ENCODE data around the gene FARP2. TPM values are rescaled to one million over a fixed set of nuclear protein-coding genes. Genes with fewer than 3 reads are reported as not detected.

The FARP2 gene
- total and polyA plus RNA-seq, 10 donors = 9.1 to 72.8 (median 53.4) TPM

DNA sequence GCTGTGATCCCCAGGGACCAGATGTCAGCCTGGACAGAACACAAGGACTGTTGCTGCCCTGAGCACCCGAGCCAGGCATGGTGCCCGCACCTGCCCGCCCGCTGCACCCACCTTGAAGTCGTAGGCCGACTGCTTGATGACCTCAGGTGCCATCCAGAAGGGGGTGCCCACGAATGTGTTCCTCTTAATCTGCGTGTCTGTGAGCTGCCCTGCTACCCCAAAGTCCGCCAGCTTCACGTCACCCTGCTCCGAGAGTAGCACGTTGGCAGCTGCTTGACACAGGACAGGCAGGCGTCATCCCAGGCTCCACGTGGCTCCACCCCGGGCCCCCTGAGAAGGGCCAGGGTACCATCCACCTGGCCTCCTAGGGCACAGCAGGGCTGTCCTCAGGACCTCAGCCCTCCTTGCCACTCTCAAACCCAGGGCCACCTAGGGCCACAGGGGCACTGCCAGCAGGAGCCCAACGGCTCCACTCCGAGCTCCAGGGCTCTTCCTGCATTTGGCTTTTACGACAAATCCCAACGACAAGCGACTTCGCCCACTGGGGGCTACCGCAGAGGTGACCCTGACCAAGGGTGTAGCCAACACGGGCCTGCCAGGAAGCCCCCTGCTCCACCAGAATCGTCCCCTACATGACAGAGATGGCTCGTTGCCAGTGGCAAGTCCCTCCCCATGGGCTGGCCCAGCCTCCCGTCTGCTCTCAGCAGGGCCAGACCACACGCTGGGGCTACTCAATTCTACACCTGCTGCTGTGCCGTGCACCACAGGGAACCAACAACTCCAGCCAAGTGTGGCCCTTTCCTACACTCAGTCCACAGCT, 143.3 kb downstream of the FARP2 start:
- Histone ChIP-seq H3K36me3 (peaks cover 0 to 82% (median 52%) of the 10 kb centered on the region in 6 donors), H3K27ac (no peak overlapping the region), H3K4me1 (peaks cover 0 to 8% (median under 1%) of the 10 kb centered on the region in 6 donors), H3K4me3 (no peak overlapping the region), H3K9me3 (no peaks in the 10 kb centered on the region), H3K27me3 (replicated peaks in 1 of 7) (no peaks in the 10 kb centered on the region)
- peak; percentile 70 for DNase-seq
- intact Hi-C loops (cut with DNase I; ENCODE audit: low total_unique reads) = no loop called here
- WGBS, 5 donors = 88 to 95% (median 88%) methylated on average over 12 to 28 of the region's 28 CpGs
- TF ChIP-seq POLR2A (IDR thresholded peaks at IDR 0.05) (no peak), CTCF (IDR thresholded peaks at IDR 0.05 in 8 of 11, conservative IDR thresholded peaks at IDR 0.05 in 3 of 11) (no peak), POLR2AphosphoS5 (IDR thresholded peaks at IDR 0.05) (no peak)

DNA sequence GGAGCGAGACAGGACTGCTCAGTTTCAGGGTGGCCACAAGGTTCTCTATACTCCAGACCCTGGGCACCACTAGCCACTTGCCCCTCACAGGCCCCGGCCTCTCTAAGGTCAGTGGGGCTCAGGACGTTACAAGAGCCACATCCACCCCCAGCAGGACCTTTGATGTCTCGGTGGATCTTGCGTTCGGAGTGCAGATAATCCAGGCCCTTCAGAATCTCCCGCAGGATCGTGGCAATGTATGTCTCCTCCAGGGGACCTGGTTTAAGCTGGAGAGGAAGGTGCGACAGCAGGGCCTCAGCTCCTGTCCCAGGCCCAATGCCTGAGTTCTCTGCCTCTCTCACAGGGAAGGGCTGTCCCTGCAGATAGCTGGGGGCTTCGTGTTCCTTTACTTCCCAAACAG, 143.9 kb downstream of the FARP2 start:
- intact Hi-C loops (cut with DNase I; ENCODE audit: low total_unique reads) = no loop called here
- no peaks in the 10 kb centered on the region for H3K9me3 ChIP-seq
- no peak overlapping the region for H3K27ac ChIP-seq
- H3K27me3 ChIP-seq (replicated peaks in 1 of 7) = no peaks in the 10 kb centered on the region
- DNase-seq = peak; percentile 29
- peaks cover 0 to 81% (median 45%) of the 10 kb centered on the region in 6 donors for H3K36me3 ChIP-seq
- H3K4me1 ChIP-seq = peaks cover 0 to 15% (median 4%) of the 10 kb centered on the region in 6 donors
- no peak overlapping the region for H3K4me3 ChIP-seq
- WGBS, 5 donors = 92 to 96% (median 95%) methylated on average over 9 to 10 of the region's 10 CpGs
- TF ChIP-seq CTCF (IDR thresholded peaks at IDR 0.05 in 8 of 11, conservative IDR thresholded peaks at IDR 0.05 in 3 of 11) (no peak), POLR2A (IDR thresholded peaks at IDR 0.05) (no peak), POLR2AphosphoS5 (IDR thresholded peaks at IDR 0.05) (no peak)

- intact Hi-C loops (cut with DNase I; ENCODE audit: low total_unique reads) = no loop called here
- Histone ChIP-seq H3K27me3 (replicated peaks in 1 of 7) (no peaks in the 10 kb centered on the region), H3K36me3 (peaks cover 0 to 77% (median 41%) of the 10 kb centered on the region in 6 donors), H3K9me3 (no peaks in the 10 kb centered on the region), H3K4me1 (peaks cover 0 to 20% (median 8%) of the 10 kb centered on the region in 6 donors), H3K27ac (no peak overlapping the region), H3K4me3 (no peak overlapping the region)
- WGBS, 5 donors = 89 to 97% (median 94%) methylated on average over 8 to 12 of the region's 12 CpGs
- DNase-seq = peak; percentile 60
- TF ChIP-seq POLR2AphosphoS5 (IDR thresholded peaks at IDR 0.05) = peak in 1 of 3 donors; percentile 6
- TF ChIP-seq POLR2A (IDR thresholded peaks at IDR 0.05) = no peak
These were observed 144.4 kb downstream of the FARP2 start for GRCh38 chr2:241500431-241500975.

GRCh38 chr2:241501099-241501541, 145.0 kb downstream of the FARP2 start:
- Histone ChIP-seq H3K27me3 (replicated peaks in 1 of 7) (no peaks in the 10 kb centered on the region), H3K36me3 (peaks cover 0 to 71% (median 34%) of the 10 kb centered on the region in 6 donors), H3K9me3 (no peaks in the 10 kb centered on the region), H3K27ac (no peak overlapping the region), H3K4me3 (no peak overlapping the region), H3K4me1 (peaks cover 2 to 26% (median 14%) of the 10 kb centered on the region in 6 donors)
- intact Hi-C loops (cut with DNase I; ENCODE audit: low total_unique reads) = no loop called here
- no peak for TF ChIP-seq CTCF (IDR thresholded peaks at IDR 0.05 in 8 of 11, conservative IDR thresholded peaks at IDR 0.05 in 3 of 11)
- 90 to 100% (median 92%) methylated on average over 4 to 12 of the region's 12 CpGs for WGBS, 5 donors
- peak; percentile 58 for DNase-seq

Data from spleen (tissue), 11 donors.